ENCODE data around the gene PRDM15.

The PRDM15 gene

DNA sequence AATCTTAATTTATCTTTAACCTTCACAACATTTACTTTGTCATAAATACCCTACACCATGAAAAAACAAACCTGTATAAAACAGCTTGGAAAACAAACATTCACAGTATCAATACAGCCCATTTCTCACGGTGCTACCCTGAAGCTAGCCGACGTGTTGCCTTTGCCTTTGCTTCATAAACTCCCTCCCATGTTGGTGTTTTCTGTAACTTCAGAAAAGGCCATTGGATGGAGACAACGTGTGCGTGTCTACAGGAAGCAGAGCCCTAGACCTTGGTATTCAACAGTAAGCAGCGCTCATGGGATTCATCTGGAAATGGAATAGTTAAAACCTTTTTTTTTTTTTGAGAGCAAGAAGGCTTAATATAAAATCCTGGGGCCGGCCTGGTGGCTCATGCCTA, 7.2 kb upstream of the PRDM15 start:
- no peak for DNase-seq (ENCODE audit: low read depth)

- no peak for DNase-seq (ENCODE audit: low read depth)
Measured at GRCh38 chr21:41885341-41886024, 6.3 kb upstream of the PRDM15 start.

DNA sequence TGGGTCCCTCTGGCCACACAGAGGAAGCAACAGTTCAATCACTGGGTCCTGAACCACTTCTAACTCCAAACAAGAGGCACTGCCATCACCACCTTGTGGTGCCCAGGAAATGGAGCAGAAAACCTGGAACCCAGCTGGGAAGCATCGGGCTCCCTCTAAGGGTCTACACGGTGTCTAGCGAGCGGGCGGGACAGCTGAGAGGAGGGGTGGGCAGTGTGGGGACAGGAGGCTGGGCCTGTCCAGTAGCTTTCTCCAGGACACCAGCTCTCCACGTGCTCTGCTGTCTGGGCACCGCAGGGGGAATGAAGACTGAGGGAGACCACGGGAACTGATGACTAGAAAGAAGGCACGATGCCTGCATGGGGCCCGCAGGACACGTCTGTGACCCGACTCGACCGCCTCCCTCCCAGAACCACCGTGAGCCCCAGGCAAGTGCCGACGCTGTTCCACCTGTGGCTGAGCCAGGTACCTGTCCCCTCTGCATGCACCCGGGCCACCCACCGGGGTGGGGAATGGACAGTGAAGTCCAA, 5.4 kb upstream of the PRDM15 start:
- DNase-seq (ENCODE audit: low read depth), result no peak

- DNase-seq (ENCODE audit: low read depth), result no peak
Measured at GRCh38 chr21:41883582-41883981, 4.4 kb upstream of the PRDM15 start.

- no peak for DNase-seq (ENCODE audit: low read depth)
Measured at GRCh38 chr21:41881051-41881450, 1.9 kb upstream of the PRDM15 start.

DNA sequence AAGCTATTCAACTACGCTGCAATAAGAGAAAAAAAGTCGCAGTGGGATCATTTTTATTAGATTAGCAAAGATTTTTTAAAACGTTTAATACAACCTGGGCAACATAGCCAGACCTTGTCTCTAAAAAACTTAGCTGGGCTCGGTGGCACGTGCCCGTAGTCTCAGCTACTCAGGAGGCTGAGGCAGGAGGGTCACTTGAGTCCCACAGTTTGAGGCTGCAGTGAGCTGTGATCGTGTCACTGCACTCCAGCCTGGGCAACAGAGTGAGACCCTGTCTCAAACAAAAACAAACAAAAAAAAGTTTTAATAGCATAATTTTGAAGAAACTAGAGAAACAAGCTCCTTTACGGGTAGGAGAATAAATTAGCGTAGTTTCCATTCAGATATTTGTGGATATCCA, 1.0 kb upstream of the PRDM15 start:
- no peak for DNase-seq (ENCODE audit: low read depth)

DNA sequence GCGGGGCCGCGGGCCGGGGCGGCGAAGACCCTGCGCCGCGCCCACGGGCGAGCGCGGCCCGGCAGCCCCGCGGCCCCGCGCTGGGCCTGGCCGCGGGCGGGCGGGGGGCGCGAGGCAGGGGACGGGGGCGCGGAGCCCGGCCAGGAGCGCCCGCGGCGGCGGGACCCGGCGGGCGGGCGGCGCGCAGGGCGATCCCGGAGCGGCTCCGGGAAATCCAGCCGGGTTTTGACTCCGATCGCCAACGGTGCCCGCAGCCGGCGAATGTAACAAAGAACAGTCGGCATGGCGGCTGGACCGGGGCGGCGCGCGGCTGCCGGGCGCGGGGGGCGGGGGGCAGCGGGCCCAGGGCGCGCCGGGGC, 334 bp downstream of the PRDM15 start:
- peak; percentile 68 for DNase-seq (ENCODE audit: low read depth)

DNA sequence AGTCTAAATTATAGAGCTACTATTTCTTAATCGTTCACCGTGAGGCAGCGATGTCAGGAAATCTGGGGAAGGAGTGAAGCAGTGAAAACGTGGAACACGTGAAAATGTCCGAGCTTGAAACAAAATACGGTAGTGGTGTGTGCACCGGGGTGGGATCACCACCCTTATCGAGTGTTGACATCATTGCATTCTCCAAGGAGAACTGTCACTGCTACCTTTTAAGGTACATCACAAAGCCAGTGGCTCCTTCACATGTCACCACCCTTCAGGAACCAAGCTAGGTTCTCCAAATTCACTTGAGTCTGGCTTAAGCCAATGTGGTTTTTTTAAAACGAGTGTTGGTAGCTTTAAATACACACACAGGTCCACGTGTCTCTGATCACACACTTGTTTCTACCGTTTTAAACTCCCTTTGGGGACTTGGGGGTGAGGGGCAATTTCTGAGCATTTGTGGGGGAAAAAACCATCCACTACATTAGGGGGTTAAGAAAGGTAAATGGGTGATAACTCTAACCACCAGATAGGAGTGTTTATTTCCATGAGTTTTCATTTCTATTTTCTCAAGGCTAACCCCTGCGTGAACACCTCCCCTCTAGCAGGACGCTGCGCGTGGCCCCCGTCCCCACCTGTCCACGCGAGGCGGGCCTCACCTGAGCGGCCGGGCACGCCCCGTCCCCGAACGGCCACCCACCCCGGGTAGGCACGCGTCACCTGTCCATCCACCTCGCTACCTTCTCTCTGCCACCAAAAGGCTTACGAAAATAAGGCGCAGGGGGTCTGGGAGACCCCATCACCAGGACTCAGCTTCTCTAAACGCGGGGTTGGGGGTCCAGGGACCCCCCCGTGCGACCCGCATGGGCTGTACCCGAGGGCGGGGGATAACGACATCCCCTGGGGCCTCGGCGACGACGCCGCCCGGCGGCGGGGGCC, 978 bp downstream of the PRDM15 start:
- DNase-seq (ENCODE audit: low read depth), result peak; percentile 20

DNA sequence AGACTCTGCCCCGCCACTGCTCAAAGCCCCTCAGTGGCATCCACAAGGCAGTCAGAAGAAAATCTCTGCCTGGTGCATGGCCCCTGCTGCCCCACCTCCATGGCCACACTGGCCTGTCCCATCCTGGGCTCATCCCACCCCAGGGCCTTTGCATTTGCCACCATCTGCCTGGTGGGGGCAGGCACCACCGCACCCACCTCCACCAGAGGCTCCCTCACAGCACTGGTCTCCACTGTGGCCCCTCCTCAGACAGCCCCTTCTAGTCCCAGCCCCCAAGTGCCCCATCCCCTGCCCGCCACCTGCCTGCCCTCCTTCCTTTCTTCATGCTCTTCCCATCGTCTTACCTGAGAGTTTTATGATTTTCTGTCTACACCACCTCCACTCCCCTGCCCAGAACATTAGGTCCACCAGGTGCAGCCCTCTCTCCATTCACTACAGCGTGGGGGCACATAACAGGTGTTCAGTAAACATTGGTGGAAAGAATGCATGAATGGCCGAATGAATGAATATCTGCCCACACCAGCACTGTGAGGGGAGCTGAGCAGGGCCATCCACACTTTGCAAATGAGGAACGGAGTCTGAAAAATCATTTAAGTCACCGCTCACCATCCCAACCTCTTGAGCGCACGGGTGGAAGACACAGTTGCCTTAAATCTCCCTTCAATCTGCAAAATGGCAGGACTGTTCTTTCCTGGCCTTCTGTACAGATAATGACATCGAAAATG, 2.1 kb downstream of the PRDM15 start:
- no peak for DNase-seq (ENCODE audit: low read depth)

- DNase-seq (ENCODE audit: low read depth), result no peak
Measured at GRCh38 chr21:41876396-41876795, 2.7 kb downstream of the PRDM15 start.

DNA sequence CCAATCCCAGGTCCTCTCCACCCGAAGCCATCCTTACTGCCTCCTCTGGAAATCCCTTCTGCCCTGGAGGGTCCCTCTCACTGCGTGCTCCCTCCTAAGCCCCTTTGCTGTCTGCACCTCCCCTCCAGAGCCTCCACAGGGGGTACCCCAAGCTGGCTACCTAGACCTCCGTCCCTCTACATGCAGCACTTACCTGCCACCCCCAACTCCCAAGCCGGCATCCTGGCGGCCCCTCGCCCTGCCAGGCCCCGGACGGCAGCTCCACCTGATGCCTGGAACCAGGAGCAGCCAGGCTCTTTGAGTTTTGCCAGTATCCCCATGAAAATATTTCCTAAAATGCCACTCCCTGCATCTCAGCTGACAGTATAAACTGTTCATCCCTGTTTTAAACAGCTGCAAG, 4.1 kb downstream of the PRDM15 start:
- no peak for DNase-seq (ENCODE audit: low read depth)

DNA sequence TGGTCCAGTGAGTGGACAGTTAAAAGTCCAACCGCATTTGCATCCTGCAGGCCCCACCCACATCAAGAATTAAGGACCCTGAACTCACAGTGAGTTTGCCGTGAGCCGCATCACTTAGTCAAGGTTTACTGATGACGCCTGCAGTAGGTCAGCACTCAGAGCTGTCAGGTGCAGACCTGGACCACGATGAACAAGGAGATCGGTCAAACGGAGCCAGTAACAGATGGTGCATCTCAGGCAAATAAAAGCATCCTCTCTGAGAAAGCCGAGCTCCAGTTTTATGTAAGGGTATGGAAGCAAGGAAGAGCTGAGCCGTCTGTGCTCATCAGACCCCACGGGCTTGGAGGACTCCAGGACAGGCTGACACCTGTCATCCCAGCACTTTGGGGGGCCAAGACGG, 4.5 kb downstream of the PRDM15 start:
- DNase-seq (ENCODE audit: low read depth), result no peak

DNA sequence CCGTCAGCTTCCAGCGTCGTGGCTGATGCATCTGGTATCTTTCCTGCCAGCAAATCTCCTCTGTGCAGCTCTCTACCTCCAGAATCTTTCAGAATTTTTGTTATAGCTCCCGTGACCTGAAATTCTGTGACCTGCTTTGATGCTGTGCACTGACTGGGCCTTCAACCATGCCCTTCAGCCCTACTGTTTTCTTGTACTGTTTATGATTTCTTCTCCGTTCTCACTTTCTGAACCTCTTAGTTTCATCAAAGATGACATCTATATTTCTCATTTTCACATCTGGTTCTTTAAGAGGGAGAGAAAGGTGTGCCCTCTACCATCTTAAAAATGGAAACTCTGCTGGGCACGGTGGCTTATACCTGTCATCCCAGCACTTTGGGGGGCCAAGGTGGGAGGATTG, 5.7 kb downstream of the PRDM15 start:
- DNase-seq (ENCODE audit: low read depth), result no peak

GRCh38 chr21:41873005-41873404, 6.1 kb downstream of the PRDM15 start:
- no peak for DNase-seq (ENCODE audit: low read depth)

- DNase-seq (ENCODE audit: low read depth), result no peak
Measured at GRCh38 chr21:41871293-41872030, 7.7 kb downstream of the PRDM15 start.

- no peak for DNase-seq (ENCODE audit: low read depth)
Measured at GRCh38 chr21:41869771-41870170, 9.4 kb downstream of the PRDM15 start.

GRCh38 chr21:41868062-41868710, 11.0 kb downstream of the PRDM15 start:
- DNase-seq (ENCODE audit: low read depth), result no peak

GRCh38 chr21:41867313-41867712, 11.8 kb downstream of the PRDM15 start:
- DNase-seq (ENCODE audit: low read depth), result no peak

DNA sequence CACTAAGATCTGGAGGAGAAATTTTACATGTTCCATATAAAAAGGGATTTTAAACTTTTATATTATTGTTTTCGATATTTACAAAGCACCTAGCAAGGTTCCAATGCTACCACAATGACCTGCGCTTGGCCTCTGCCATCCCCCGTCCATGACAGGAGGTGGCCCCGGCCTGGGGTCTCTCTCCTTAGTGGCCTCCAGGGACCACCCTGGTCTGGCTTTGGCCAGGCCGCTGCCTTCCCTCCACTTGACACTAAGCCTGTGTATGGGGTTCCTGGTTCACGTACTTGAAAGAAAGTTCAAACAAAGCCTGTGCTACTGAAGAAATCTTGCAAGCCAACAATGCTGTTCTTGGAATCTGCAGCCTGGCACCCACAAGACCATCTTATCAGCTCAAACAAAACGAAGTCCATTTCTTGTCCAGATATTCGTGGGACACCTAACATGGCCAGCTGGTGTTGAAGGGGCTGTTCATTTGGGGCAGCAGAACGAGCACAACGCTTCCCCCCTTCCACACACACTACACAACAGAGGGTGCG, 12.8 kb downstream of the PRDM15 start:
- DNase-seq (ENCODE audit: low read depth), result no peak

DNA sequence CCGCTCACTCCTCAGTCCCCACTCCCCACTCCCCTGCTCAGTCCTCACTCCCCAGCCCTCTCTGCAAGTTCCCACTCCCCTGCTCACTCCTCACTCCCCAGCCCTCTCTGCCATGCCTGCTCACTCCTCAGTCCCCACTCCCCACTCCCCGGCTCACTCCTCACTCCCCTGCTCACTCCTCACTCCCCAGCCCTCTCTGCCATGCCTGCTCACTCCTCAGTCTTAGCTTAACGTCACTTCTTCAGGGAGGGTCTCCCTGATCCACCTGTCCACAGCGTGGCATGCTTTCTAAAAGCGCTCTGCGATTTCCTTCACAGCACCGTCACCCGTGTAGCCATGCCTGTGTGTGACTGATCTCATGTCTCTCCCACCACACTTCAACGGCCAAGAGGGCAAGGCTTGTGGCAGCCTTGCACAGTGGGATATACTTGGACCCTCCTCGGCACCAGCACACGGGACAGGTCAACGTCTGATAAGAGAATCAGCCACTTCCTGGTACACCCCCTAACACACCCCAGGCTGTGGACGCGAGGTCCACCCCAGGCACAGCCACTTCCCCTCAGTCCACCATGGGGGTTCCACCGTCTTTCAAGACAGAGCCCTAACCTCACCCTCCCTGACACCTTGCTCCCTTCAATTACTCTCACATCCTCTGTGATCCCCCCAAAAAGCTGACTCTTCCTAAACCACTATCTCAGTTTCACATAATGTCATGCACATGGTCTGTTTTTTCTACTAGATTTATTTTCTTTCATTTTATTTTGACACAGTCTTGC, 14.0 kb downstream of the PRDM15 start:
- no peak for DNase-seq (ENCODE audit: low read depth)
